HG02938 (cell line): Measurements from ENCODE around the gene MGME1.

ENCODE experiments used
- ATAC-seq: cut with Tn5 transposase; IDR thresholded peaks from one replicate; pipeline ENCODE4 v1.9.1; 2021; ENCODE audit warnings: mild to moderate bottlenecking, moderate library complexity; ENCODE audit not compliant: unreplicated experiment

Gene MGME1

GRCh38 chr20:17990278-17990972, 21.6 kb downstream of the MGME1 start:
- no peak for ATAC-seq

- ATAC-seq: no peak
Measured at GRCh38 chr20:17992224-17992637, 23.4 kb downstream of the MGME1 start.

GRCh38 chr20:17992847-17993513, 24.2 kb downstream of the MGME1 start:
- ATAC-seq: no peak

GRCh38 chr20:17993546-17993945, 24.7 kb downstream of the MGME1 start:
- no peak for ATAC-seq

GRCh38 chr20:17995967-17996819, 27.4 kb downstream of the MGME1 start:
- no peak for ATAC-seq

- ATAC-seq: no peak
Measured at GRCh38 chr20:17998446-17998845, 29.6 kb downstream of the MGME1 start.

- ATAC-seq: no peak
Measured at GRCh38 chr20:17999566-17999965, 30.7 kb downstream of the MGME1 start.

GRCh38 chr20:18001131-18001921, 32.5 kb downstream of the MGME1 start:
- no peak for ATAC-seq

- ATAC-seq: no peak
Measured at GRCh38 chr20:18003897-18004296, 35.1 kb downstream of the MGME1 start.

- ATAC-seq: no peak
Measured at GRCh38 chr20:18004384-18005031, 35.7 kb downstream of the MGME1 start.

- peak; percentile 98 for ATAC-seq
Measured at GRCh38 chr20:18005170-18005989, 36.6 kb downstream of the MGME1 start.

GRCh38 chr20:18005990-18006364, 37.2 kb downstream of the MGME1 start:
- ATAC-seq: no peak

- no peak for ATAC-seq
Measured at GRCh38 chr20:18006684-18007083, 37.9 kb downstream of the MGME1 start.

GRCh38 chr20:18007534-18008292, 38.9 kb downstream of the MGME1 start:
- ATAC-seq: no peak

- ATAC-seq: no peak
Measured at GRCh38 chr20:18009116-18009515, 40.3 kb downstream of the MGME1 start.

GRCh38 chr20:18011482-18011881, 42.7 kb downstream of the MGME1 start:
- ATAC-seq: no peak

- no peak for ATAC-seq
Measured at GRCh38 chr20:18011951-18012645, 43.3 kb downstream of the MGME1 start.

GRCh38 chr20:18012901-18013300, 44.1 kb downstream of the MGME1 start:
- no peak for ATAC-seq
